Esophagus muscularis mucosa (tissue), 4 donors: Measurements from ENCODE around the gene PPDPF.

Experiments used
- EP300 ChIP-seq: sonication (generic); formaldehyde crosslinking; IDR thresholded peaks from one replicate; pipeline ENCODE4 v1.6.1; 2017; ENCODE audit warnings: antibody characterized with exemption
- POLR2A ChIP-seq: fragments of 450-650 bp; IDR thresholded peaks from one replicate; pipeline ENCODE4 v1.6.1; 2017; ENCODE audit warnings: antibody characterized with exemption, moderate library complexity, mild to moderate bottlenecking, low read depth
- TF ChIP-seq, protein P1 (sequence below), 3 experiments: fragments of 200-600 bp in 2 of 3; fragments of 450-650 bp in 1 of 3; sonication (generic) in 2 of 3; IDR thresholded peaks; one replicate each; pipeline ENCODE4 v1.5.1; 2017 to 2019; ENCODE audit warnings: antibody characterized with exemption in 3 of 3, mild to moderate bottlenecking in 2 of 3, moderate library complexity in 1 of 3

DNA sequence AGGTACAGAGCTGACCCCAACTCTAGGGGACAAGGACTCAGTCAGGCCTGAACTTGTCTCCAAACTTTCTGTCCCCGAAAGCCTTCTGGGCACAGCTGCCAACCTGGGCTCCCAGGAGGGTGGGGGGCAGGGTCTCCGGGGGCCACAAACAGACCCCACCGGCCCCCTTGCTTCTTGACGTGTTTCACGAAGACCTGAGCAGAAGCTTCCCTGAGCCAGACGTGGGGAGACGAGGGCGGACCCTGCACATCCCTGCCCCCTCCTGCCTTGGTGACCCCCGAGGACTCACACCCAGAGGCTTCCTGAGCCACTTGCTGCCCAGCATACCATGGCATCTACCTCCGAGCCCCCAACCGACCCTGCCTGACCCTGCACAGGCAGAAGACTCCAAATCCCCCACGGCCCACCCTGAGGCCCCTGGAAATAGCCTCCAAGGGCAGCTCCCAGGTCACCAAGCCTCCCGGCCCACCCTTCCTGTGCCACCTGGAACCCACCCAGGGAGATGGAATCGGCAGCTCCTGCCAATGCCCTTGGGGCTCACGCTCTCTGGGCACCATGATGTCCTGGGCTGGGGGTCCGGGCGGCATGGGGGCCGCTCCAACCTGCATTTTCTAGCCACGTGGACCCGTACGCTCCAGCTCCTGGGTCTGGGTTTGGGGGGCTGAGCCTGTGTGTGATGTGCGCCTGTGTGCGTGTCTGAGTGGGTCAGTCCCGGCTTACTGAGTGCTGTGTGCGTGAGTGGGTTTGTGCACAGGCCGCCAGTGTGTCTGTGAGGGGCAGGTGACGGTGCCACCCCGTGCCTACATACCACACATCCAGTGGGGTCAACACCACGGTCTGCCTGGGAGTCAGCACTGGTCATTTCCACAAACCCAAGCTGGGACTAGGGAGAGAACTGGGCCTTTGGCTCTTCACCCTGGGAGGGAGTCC lies 19.1 kb downstream of the PPDPF start:
- no peak for TF ChIP-seq EP300
- TF ChIP-seq, protein P1, sequence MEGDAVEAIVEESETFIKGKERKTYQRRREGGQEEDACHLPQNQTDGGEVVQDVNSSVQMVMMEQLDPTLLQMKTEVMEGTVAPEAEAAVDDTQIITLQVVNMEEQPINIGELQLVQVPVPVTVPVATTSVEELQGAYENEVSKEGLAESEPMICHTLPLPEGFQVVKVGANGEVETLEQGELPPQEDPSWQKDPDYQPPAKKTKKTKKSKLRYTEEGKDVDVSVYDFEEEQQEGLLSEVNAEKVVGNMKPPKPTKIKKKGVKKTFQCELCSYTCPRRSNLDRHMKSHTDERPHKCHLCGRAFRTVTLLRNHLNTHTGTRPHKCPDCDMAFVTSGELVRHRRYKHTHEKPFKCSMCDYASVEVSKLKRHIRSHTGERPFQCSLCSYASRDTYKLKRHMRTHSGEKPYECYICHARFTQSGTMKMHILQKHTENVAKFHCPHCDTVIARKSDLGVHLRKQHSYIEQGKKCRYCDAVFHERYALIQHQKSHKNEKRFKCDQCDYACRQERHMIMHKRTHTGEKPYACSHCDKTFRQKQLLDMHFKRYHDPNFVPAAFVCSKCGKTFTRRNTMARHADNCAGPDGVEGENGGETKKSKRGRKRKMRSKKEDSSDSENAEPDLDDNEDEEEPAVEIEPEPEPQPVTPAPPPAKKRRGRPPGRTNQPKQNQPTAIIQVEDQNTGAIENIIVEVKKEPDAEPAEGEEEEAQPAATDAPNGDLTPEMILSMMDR (IDR thresholded peaks at IDR 0.05) = no peak
- no peak for TF ChIP-seq POLR2A
